Lower lobe of right lung (tissue), 2 donors: ENCODE measurements around the gene DGKB. TPM values are rescaled to one million over a fixed set of nuclear protein-coding genes. Genes with fewer than 3 reads are reported as not detected.

ENCODE experiments used
- ATAC-seq, 2 donors: fragments of 200-7000 bp; cut with Tn5 transposase; one replicate each; pipeline ENCODE4 v1.9.1; 2020 to 2022; ENCODE audit warnings: mild to moderate bottlenecking in 2 of 2, moderate library complexity in 2 of 2
- DNase-seq: peaks from one replicate; pipeline ENCODE4 v3.0.0-alpha.2; 2020
- H3K27ac ChIP-seq: fragments of 200-600 bp; one replicate; pipeline ENCODE4 v1.8.0; 2022
- H3K27me3 ChIP-seq: fragments of 200-600 bp; one replicate; pipeline ENCODE4 v1.8.0; 2022; ENCODE audit warnings: low read depth
- H3K36me3 ChIP-seq: fragments of 200-600 bp; one replicate; pipeline ENCODE4 v1.8.0; 2022; ENCODE audit warnings: mild to moderate bottlenecking
- H3K4me1 ChIP-seq: fragments of 200-600 bp; one replicate; pipeline ENCODE4 v1.8.0; 2022
- H3K4me3 ChIP-seq: fragments of 200-600 bp; one replicate; pipeline ENCODE4 v1.8.0; 2022; ENCODE audit warnings: mild to moderate bottlenecking
- H3K9me3 ChIP-seq: fragments of 200-600 bp; one replicate; pipeline ENCODE4 v1.8.0; 2022
- CTCF ChIP-seq: fragments of 200-600 bp; IDR thresholded peaks from one replicate; pipeline ENCODE4 v1.8.0; 2022; ENCODE audit warnings: antibody characterized with exemption, mild to moderate bottlenecking
- intact Hi-C: fragments of 100-400 bp; cut with DNase I; formaldehyde crosslinking; loops from one replicate; pipeline ENCODE4 v1.11.0; 2022
- total RNA-seq: library from RNA; stranded (reverse); fragmentation: NEBNext Ultra II Directional; extraction: Animal tissue kit (Norgen Biotek cat#: 25700); gene quantifications from one replicate; pipeline ENCODE4 v1.2.1, GENCODE V29; 2021
- donor health status: DM: no; HTN: yes; CAD: no; lungs with severe emphysema.

Gene DGKB
- total RNA-seq, 1 donor from 2014 or later = 0.09 TPM

- ATAC-seq (no peak), DNase-seq (no peak)
- H3K9me3 ChIP-seq = no peaks in the 10 kb centered on the region
- TF ChIP-seq CTCF = no peak
- no peaks in the 10 kb centered on the region for H3K4me1 ChIP-seq
- no peak overlapping the region for H3K4me3 ChIP-seq
- H3K27ac ChIP-seq = no peak overlapping the region
- H3K27me3 ChIP-seq = no peaks in the 10 kb centered on the region
- intact Hi-C loops = no loop called here
- no peaks in the 10 kb centered on the region for H3K36me3 ChIP-seq
These were observed 562.0 kb downstream of the DGKB start for GRCh38 chr7:14340393-14341074.

GRCh38 chr7:14339861-14340260, 562.7 kb downstream of the DGKB start:
- Histone ChIP-seq H3K4me1 (no peaks in the 10 kb centered on the region), H3K9me3 (no peaks in the 10 kb centered on the region), H3K36me3 (no peaks in the 10 kb centered on the region), H3K27ac (no peak overlapping the region), H3K4me3 (no peak overlapping the region), H3K27me3 (no peaks in the 10 kb centered on the region)
- ATAC-seq (no peak), DNase-seq (no peak)
- intact Hi-C loops = no loop called here
- no peak for TF ChIP-seq CTCF

GRCh38 chr7:14336256-14336655, 566.3 kb downstream of the DGKB start:
- H3K4me1 ChIP-seq = no peaks in the 10 kb centered on the region
- no peak overlapping the region for H3K27ac ChIP-seq
- no peaks in the 10 kb centered on the region for H3K27me3 ChIP-seq
- no peaks in the 10 kb centered on the region for H3K36me3 ChIP-seq
- intact Hi-C loops = no loop called here
- ATAC-seq (no peak), DNase-seq (no peak)
- H3K4me3 ChIP-seq = no peak overlapping the region
- TF ChIP-seq CTCF = no peak
- no peaks in the 10 kb centered on the region for H3K9me3 ChIP-seq

- H3K27ac ChIP-seq = no peak overlapping the region
These were observed 570.4 kb downstream of the DGKB start for GRCh38 chr7:14332155-14332554.

GRCh38 chr7:14324767-14325166, 577.8 kb downstream of the DGKB start:
- Histone ChIP-seq H3K27me3 (no peaks in the 10 kb centered on the region), H3K36me3 (no peaks in the 10 kb centered on the region), H3K9me3 (peaks cover 5% of the 10 kb centered on the region), H3K27ac (no peak overlapping the region), H3K4me1 (no peaks in the 10 kb centered on the region), H3K4me3 (no peak overlapping the region)
- no peak for ATAC-seq
- intact Hi-C loops = no loop called here
- no peak for DNase-seq
- TF ChIP-seq CTCF = no peak

More at GRCh38 chr7:14332155-14332554, 570.4 kb downstream of the DGKB start:
- ATAC-seq (no peak), DNase-seq (no peak)
- Histone ChIP-seq H3K36me3 (no peaks in the 10 kb centered on the region), H3K4me3 (no peak overlapping the region), H3K9me3 (no peaks in the 10 kb centered on the region), H3K4me1 (no peaks in the 10 kb centered on the region), H3K27me3 (no peaks in the 10 kb centered on the region)
- intact Hi-C loops = no loop called here
- TF ChIP-seq CTCF = no peak
